ENCODE data around the gene EEF1G. TPM values are rescaled to one million over a fixed set of nuclear protein-coding genes. Genes with fewer than 3 reads are reported as not detected.
A peak's percentile ranks its signal among the peaks of the same experiment; 100 is the strongest.

EEF1G gene
- total RNA-seq, 1 donor from 2014 or later: 928 TPM

DNA sequence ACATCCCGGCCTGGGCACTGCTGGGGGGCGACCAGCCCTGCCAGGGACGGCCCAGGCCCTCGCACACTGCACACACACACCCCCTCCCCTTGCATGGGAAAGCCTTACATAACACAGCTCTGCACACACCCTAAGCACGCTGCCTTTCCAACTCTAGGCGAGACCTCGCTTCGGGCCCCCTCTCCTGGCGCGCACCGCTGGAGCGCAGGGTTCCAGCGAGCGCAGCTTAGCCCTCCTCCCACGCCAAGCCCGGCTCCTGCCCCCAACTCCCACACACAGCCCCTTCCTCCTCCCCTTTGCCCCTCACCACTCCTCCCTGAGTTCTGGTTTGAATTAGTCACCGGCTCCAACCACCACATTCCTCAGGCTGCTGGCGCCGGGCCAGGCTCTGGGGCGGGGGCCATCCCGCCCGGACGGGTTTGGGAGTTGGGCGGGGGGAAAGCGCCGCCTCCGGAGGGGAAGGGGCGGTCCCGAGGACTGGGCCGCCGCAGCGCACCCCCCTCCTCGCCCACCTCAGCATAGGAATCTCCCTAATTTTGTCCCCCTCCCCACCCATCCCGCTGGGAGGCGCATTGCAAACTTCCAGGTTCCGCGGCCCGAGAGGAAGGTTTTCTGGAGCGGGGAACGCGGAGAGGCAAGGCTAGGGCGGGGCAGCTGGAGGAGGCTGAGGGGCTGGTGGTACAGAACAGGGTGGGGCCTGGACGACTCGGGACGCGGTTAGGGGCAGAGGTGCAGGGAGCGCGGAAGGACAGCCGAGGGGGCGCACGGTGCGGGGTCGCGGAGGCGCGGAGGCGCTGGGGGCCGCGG is 28.1 kb downstream of the EEF1G start:
- TF ChIP-seq, protein P1, sequence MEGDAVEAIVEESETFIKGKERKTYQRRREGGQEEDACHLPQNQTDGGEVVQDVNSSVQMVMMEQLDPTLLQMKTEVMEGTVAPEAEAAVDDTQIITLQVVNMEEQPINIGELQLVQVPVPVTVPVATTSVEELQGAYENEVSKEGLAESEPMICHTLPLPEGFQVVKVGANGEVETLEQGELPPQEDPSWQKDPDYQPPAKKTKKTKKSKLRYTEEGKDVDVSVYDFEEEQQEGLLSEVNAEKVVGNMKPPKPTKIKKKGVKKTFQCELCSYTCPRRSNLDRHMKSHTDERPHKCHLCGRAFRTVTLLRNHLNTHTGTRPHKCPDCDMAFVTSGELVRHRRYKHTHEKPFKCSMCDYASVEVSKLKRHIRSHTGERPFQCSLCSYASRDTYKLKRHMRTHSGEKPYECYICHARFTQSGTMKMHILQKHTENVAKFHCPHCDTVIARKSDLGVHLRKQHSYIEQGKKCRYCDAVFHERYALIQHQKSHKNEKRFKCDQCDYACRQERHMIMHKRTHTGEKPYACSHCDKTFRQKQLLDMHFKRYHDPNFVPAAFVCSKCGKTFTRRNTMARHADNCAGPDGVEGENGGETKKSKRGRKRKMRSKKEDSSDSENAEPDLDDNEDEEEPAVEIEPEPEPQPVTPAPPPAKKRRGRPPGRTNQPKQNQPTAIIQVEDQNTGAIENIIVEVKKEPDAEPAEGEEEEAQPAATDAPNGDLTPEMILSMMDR (IDR thresholded peaks at IDR 0.05; ENCODE audit: partially characterized antibody, unreplicated experiment): no peak
- no peaks in the 10 kb centered on the region for H3K9me3 Mint-ChIP-seq (ENCODE audit: unreplicated experiment)
- peaks cover 10% of the 10 kb centered on the region for H3K4me1 Mint-ChIP-seq (ENCODE audit: low read depth, unreplicated experiment)
- peak overlapping the region; percentile 78 for H3K4me3 Mint-ChIP-seq (ENCODE audit: unreplicated experiment)
- H3K27me3 Mint-ChIP-seq (ENCODE audit: unreplicated experiment): peaks cover 28% of the 10 kb centered on the region
- DNase-seq: no peak
- H3K27ac Mint-ChIP-seq (ENCODE audit: unreplicated experiment): no peak overlapping the region
- no peaks in the 10 kb centered on the region for H3K36me3 Mint-ChIP-seq (ENCODE audit: unreplicated experiment)

DNA sequence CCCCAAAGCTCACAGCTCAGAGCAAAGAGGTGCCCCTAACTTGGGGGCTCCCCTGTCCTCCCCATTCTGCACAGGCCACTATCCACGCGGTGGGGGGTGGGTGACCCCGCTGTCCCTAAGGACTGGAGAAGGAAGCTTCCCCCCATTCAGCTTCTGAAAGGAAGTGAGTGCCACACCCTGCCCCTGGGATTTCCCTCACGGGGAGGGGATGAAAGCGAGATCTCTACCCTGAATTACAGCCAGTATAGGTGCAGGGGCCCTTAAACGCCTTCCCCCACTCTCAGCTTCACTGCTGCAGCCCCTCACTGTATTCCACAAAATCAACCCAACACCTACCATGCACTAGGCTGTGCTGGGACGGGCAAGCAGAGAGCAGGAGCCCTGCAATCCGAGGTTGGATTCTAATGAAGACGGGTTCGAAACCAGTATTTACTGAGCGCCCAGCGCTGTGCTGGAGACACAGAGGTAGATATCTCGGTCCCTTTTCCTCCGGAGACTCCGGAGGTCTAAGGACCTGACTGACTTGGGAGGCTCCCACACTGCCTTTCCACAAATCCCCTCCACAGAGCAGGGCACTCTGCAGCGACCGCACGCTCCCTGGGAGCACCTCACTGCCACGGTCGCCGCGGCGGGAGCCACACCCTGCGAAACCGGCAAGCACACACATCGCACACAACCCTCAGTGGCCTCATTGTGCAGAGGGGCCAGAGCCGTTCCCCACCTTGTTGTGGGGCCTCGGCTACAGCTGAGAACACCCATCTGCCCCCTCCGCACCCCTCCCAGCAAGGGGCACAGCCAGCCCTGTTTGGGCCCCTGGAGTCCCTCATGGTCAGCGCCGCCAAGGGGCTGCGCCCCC is 28.9 kb downstream of the EEF1G start:
- no peak for DNase-seq
- Mint-ChIP-seq H3K9me3 (ENCODE audit: unreplicated experiment) (no peaks in the 10 kb centered on the region), H3K36me3 (ENCODE audit: unreplicated experiment) (no peaks in the 10 kb centered on the region), H3K4me3 (ENCODE audit: unreplicated experiment) (peak overlapping the region; percentile 78), H3K4me1 (ENCODE audit: low read depth, unreplicated experiment) (peaks cover 10% of the 10 kb centered on the region), H3K27ac (ENCODE audit: unreplicated experiment) (no peak overlapping the region), H3K27me3 (ENCODE audit: unreplicated experiment) (peaks cover 27% of the 10 kb centered on the region)
- TF ChIP-seq, protein P1 (IDR thresholded peaks at IDR 0.05; ENCODE audit: partially characterized antibody, unreplicated experiment): no peak

DNA sequence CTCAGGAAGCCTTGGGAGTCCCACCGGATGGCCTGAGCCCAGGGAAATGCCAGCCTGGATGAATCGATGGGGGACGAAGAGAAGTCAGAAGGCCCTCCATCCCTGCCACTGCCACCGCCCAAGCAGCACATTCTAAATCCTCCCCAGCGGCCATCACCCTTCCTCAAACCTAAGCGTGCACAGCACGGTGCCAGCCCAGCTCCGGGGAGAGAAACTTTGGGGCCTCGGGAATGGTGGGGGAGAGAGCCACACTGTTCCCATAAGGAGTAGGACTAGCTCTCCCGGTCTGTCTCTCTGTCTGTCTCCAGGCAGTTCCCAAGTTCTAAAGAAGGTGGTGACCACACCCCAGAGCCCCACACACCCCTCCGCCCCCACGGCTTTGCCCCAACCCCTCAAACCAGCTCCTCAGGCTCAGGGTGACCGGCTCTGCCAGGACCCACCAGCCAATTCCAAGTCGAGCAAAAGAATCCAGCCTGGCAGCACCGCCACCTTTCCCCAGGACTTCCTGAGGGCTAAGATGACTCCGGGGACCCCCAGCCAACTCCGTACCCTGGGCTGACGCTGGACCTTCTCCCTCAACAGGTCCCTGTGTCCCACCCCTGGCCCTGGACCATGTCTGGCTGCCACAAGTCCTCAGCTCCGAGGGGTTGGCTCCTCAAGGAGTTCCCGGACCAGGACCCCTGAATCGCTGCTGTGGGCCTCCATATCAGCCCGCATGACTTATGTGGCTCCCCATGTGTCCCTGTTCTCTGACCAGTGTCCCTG is 29.8 kb downstream of the EEF1G start:
- Mint-ChIP-seq H3K27me3 (ENCODE audit: unreplicated experiment) (peaks cover 26% of the 10 kb centered on the region), H3K4me1 (ENCODE audit: low read depth, unreplicated experiment) (peaks cover 12% of the 10 kb centered on the region), H3K27ac (ENCODE audit: unreplicated experiment) (no peak overlapping the region), H3K36me3 (ENCODE audit: unreplicated experiment) (no peaks in the 10 kb centered on the region), H3K9me3 (ENCODE audit: unreplicated experiment) (no peaks in the 10 kb centered on the region), H3K4me3 (ENCODE audit: unreplicated experiment) (no peak overlapping the region)
- TF ChIP-seq, protein P1 (IDR thresholded peaks at IDR 0.05; ENCODE audit: partially characterized antibody, unreplicated experiment): no peak
- no peak for DNase-seq

DNA sequence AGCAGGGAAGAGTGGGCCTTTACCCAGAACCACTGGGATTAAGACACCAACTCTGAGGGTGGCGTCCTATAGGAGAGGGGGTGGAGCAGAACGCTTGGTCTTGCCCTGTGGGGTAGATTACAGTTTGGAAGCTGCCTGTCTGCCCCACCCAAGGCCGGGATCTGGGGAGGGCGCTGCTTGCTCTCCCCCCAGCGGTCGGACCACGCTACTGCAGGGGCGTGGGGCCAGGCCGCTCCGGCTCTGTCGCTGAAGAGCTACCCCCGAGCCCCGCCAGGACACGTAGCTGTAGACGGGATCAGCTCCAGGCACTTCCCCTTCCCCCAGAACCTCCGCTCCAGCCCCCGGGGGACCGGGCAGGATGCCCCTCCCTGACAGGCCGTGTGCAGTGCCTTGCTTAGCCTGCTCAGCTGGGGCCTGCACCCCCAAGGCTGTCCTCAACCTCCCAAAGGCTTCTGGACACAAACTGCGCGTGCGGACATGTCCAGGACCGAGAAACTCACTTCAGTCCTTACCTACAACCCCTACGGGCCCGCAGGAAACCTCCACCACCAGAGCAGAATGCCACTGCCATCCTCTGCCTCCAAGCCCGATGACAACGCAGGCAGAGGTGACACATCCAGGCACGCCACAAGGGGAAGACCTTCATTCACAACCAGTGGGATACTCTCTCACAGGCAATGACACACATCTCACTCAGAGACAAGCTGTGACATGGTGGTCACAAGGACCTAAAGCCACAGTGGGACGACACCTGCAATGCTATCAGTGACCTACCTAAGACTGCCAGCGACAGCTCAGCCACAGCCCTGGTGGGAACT is 30.7 kb downstream of the EEF1G start:
- H3K9me3 Mint-ChIP-seq (ENCODE audit: unreplicated experiment): peaks cover 5% of the 10 kb centered on the region
- peak; percentile 88 for DNase-seq
- H3K27ac Mint-ChIP-seq (ENCODE audit: unreplicated experiment): no peak overlapping the region
- no peak overlapping the region for H3K4me3 Mint-ChIP-seq (ENCODE audit: unreplicated experiment)
- H3K4me1 Mint-ChIP-seq (ENCODE audit: low read depth, unreplicated experiment): peaks cover 19% of the 10 kb centered on the region
- H3K27me3 Mint-ChIP-seq (ENCODE audit: unreplicated experiment): peaks cover 22% of the 10 kb centered on the region
- H3K36me3 Mint-ChIP-seq (ENCODE audit: unreplicated experiment): no peaks in the 10 kb centered on the region
- TF ChIP-seq, protein P1 (IDR thresholded peaks at IDR 0.05; ENCODE audit: partially characterized antibody, unreplicated experiment): peak; percentile 98
